GM19372 (cell line): ENCODE data around the gene DAZ2.
"Not testable (repeated sequence)": the region's sequence is repeated elsewhere in the genome, so short reads cannot be mapped to it uniquely, and the experiment has no call there.

Experiments used
- ATAC-seq: cut with Tn5 transposase; IDR thresholded peaks from one replicate; pipeline ENCODE4 v1.9.1; 2021; ENCODE audit warnings: mild to moderate bottlenecking, low read depth, moderate library complexity; ENCODE audit not compliant: unreplicated experiment

Gene DAZ2, protein sequence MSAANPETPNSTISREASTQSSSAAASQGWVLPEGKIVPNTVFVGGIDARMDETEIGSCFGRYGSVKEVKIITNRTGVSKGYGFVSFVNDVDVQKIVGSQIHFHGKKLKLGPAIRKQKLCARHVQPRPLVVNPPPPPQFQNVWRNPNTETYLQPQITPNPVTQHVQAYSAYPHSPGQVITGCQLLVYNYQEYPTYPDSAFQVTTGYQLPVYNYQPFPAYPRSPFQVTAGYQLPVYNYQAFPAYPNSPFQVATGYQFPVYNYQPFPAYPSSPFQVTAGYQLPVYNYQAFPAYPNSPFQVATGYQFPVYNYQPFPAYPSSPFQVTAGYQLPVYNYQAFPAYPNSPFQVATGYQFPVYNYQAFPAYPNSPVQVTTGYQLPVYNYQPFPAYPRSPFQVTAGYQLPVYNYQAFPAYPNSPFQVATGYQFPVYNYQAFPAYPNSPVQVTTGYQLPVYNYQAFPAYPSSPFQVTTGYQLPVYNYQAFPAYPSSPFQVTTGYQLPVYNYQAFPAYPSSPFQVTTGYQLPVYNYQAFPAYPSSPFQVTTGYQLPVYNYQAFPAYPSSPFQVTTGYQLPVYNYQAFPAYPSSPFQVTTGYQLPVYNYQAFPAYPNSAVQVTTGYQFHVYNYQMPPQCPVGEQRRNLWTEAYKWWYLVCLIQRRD

DNA sequence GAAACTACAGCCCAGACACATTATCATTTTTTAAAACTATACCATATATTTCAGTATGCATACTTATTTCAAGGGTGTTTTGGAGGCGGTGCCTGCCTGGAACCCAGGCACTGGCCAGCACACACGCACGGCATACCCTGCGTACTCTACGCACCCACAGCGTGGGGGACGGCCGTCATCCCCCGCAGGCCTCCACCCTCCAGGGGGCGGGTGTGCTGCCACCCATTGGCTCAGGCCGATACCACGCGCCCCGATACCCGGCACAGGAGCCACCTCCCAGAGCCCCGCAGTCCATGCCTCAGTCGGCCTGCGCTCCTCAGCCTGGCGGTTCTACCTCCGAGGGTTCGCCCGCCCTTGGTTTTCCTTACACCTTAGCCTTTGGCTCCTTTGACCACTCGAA lies at the start of gene DAZ2:
Gene DAZ2 (plus strand): TSS at position 301 of the 400 bp plus-strand sequence. CDS start 208 bp downstream, outside the sequence.
- ATAC-seq: not testable (repeated sequence)

DNA sequence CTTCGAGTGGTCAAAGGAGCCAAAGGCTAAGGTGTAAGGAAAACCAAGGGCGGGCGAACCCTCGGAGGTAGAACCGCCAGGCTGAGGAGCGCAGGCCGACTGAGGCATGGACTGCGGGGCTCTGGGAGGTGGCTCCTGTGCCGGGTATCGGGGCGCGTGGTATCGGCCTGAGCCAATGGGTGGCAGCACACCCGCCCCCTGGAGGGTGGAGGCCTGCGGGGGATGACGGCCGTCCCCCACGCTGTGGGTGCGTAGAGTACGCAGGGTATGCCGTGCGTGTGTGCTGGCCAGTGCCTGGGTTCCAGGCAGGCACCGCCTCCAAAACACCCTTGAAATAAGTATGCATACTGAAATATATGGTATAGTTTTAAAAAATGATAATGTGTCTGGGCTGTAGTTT lies 20.4 kb upstream of the DAZ2 start, which contains the start of gene DAZ1:
Gene DAZ1 (minus strand): TSS at position 101 of the 400 bp plus-strand sequence. CDS start 208 bp downstream, outside the sequence.
- not testable (repeated sequence) for ATAC-seq

DNA sequence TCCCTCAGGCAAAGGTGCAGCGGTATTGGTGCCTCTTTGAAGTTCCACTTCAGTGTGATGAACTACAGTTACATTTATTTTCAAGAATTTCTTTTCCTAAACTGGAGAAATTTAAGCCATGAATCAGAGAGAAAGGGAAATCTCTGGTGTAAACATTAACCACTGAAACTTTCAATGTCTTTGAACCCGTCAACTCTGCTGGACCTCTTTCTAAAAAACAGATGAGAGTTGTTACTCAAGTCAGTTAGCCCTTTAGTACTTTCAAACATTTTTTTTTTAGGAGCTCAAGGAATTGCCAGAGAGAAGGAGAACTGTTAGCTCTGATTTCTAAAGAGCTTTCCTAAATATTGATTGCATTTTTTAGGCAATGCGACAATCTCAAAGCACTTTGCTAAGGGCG lies 11.9 kb upstream of the DAZ2 start:
- ATAC-seq: not testable (repeated sequence)

DNA sequence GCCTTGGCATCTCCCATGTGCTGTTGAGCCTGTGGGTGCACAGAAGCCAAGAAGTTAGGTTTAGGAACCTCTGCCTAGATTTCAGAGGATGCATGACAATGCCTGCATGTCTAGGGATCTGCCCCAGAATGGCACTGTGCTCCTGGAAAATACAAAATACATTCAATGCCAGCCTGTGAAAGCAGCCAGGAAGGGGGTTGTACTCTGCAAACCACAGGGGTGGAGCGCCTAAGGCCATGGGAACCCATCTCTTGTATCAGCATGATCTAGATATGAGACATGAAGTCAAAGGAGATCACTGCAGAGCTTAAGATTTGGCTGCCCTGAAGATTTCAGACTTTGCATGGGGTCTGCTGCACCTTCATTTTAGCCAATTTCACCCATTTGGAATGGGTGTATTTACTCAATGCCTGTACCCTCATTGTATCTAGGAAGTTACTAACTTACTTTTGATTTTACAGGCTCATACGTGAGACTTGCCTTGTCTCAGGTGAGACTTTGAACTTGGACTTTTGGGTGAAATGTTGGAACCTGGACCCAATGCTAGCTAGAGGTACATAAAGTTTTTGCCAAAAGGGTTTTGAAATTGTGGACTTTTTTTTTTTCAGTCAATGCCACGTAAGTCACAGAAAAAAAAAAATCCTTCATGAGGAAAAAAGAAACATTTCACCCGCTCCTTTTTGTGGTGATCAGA lies 9.4 kb upstream of the DAZ2 start:
- ATAC-seq: not testable (repeated sequence)

DNA sequence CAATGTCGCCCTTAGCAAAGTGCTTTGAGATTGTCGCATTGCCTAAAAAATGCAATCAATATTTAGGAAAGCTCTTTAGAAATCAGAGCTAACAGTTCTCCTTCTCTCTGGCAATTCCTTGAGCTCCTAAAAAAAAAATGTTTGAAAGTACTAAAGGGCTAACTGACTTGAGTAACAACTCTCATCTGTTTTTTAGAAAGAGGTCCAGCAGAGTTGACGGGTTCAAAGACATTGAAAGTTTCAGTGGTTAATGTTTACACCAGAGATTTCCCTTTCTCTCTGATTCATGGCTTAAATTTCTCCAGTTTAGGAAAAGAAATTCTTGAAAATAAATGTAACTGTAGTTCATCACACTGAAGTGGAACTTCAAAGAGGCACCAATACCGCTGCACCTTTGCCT lies 8.7 kb upstream of the DAZ2 start:
- ATAC-seq: not testable (repeated sequence)
